NCI-H2196 treated with DMSO at 0.1 percent for 48 hours (cell line): Measurements from ENCODE around the gene EIF4EBP2.
A peak's percentile ranks its signal among the peaks of the same experiment; 100 is the strongest.

Source experiments
- DNase-seq: peaks from one replicate; lab custom pipeline; 2025; ENCODE audit not compliant: unreplicated experiment; lab: John Stamatoyannopoulos, UW

Gene EIF4EBP2

GRCh38 chr10:70458329-70459060, 54.5 kb downstream of the EIF4EBP2 start:
- no peak for DNase-seq

GRCh38 chr10:70459061-70459773, 55.3 kb downstream of the EIF4EBP2 start:
- no peak for DNase-seq

DNA sequence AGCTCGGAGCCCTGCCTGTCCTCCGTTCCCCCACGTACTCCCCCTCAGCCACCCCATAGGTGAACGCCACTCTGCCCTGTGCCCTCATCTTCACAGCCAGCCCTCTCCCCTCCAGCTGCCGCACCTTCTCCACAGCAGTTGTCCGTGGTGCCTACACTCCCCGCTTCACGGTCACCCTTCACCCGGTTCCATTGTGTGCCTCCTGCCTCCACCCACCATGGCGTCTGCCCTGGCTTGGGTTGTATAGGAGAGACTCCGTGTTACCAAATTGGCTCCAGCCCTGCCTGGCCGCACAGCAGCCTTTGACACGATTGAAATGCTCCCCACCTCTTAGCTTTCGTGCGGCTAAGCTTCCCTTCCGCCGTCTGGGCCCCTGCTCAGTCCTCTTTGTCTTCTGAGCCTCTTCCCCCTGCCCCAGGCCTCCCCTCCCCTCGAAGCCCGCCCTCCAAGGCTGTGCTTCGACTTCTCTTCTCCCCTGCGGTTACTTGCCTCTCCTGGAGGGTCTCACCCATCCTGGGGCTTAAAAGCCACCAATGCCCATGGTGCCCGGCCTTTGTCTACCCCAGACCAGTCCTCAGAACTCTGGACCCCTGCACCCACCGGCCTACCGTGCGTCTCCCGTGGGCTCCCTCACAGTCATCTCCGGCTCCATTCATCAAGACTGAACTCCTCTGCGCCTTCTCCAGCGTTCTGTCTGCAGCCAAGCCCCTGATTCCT, 56.0 kb downstream of the EIF4EBP2 start:
- no peak for DNase-seq

DNA sequence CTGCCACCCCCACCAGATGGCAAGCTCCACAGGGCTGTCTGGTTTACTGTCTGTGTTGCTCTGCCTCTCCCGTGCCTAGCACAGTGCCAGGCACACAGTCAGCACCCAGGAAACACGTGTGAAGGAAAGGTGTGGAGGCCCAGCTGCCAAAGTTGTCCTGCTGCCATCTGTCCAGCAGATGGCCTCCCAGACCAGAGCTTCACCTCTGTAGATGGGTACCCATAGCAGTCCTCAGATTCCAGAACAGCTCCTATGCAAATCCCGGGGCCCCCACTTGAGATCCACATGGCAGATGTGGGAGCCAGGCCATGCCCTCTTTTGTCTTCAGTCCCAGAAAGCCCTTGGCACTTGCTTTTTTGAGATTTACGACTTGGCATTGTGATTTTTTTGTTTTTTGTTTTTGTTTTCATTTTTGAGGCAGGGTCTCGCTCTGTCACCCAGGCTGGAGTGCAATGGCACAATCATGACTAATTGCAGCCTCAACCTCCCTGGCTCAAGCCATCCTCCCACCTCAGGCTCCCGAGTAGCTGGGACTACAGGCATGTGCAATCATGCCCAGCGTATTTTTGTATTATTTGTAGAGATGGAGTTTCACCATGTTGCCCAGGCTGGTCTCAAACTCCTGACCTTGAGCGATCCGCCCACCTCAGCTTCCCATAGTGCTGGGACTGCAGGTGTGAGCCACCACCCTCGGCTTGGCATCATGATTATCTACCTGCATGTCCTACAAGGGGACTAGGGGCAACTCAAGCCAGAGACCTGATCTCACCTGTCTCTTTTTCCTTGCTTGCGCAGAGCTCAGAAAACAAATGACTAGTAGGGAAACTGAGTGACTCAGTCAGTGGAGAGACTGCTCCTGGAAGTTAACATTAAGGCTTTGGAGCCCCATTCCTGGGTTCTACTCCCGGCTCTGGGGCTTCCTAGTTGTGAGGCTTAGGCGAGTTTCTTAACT, 57.7 kb downstream of the EIF4EBP2 start:
- DNase-seq, result peak; percentile 26

- peak; percentile 75 for DNase-seq
Observed at GRCh38 chr10:70462349-70462984, 58.5 kb downstream of the EIF4EBP2 start.

DNA sequence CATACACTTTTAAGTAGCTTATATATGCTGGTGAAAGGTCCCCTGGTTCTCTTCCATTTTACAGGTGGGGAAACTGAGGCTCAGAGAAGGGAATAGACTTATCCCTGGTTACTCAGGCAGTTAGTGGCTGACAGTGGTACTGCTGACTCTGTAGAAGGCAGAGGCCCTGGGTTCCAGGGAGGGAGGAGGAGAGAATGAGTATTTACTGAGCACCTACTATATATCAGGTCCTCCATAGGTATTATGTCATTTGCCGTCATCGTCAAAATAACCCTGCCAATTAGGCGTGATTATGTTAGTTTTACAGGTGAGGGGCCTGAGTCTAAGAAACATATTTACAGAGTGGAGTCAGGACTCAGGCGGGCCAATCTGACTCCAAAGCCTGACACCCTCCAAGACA, 61.3 kb downstream of the EIF4EBP2 start:
- DNase-seq, result no peak

GRCh38 chr10:70465832-70466231, 61.9 kb downstream of the EIF4EBP2 start:
- no peak for DNase-seq

GRCh38 chr10:70466951-70467350, 63.0 kb downstream of the EIF4EBP2 start:
- DNase-seq, result no peak

GRCh38 chr10:70472799-70473454, 69.0 kb downstream of the EIF4EBP2 start:
- DNase-seq, result no peak

- no peak for DNase-seq
Observed at GRCh38 chr10:70474780-70475179, 70.8 kb downstream of the EIF4EBP2 start.

GRCh38 chr10:70475661-70476060, 71.7 kb downstream of the EIF4EBP2 start:
- no peak for DNase-seq

DNA sequence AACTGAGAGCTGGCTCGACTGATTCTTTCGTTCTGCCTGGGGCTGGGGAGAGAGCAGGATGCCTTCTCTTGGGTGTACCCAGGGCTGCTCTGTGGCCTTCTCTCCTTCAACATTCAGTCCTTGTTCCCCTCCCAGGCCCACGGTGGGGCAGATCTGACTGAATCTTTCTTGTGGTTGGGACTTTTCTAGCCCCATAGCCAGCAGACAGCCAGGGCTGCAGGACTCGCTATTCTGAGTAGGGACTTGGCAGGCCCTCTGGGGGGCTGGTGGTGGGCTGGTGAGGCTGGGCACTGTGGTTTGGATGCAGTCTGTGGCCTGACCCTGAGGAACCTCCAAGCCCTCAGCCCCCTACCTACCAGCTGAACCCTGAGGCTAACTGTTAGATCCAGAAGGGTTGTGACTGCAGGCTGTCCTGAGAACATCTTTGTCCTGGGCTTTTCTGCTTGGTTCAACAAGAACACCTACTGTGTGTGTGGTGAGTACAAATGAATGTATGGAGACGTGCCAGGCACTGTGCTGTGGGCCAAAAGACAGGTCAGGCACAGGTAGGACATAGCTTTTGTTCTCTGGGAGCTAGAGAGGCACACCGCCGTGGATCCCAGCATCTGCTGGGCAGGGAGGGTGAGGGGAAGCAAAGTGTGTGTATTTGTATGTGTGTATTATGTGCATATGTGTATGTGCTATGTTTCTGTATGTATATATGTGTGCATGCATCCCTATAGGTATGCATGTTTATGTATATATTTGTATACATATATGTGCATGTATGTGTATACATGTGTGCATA, 72.5 kb downstream of the EIF4EBP2 start:
- DNase-seq, result no peak

DNA sequence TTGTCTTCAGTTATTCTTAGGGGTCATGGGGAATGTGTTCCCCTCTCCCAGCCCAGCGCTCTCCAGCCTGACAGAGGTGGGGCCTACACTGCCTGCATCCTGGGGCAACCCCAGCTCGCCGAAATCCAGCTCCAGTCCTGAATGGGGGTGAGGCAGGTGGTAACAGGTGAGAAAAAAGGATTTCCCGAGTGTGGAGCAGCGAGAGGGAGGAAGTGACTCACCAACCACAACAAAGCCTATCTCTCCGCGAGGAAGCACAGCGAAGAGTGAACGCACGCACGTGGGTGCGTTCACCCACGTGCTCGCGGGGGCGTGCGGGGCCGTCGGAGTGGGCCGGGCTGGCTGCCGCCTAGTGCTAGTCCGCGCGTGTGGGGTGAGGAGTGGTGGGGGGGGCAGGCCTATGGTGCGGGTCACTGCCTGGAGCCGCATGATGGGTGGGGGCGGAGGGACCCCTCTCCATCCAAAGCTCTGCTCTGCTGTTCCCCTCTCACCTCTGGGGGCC, 73.8 kb downstream of the EIF4EBP2 start:
- no peak for DNase-seq
